ENCODE results near the gene SLC26A11. TPM values are rescaled to one million over a fixed set of nuclear protein-coding genes. Genes with fewer than 3 reads are reported as not detected.

The SLC26A11 gene
- total RNA-seq, 1 experiment from 2014 or later, result 17.7 TPM

DNA sequence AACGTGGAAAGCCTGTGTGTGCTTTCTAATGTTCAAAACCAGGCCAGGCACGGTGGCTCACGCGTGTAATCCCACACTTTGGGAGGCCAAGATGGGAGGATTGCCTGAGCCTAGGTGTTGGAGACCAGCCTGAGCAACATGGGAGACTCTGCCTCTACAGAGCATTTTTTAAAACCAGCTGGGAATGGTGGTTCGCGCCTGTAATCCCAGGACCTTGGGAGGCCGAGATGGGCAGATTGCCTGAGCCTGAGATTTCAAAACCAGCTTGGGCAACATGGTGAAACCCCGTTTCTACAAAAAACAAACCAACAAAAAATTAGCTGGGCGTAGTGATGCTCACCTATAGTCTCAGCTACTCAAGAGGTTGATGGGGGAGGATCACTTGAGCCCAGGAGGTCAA is 66.8 kb downstream of the SLC26A11 start:
- DNase-seq (ENCODE audit: low read depth, low spot score) (no peak), ATAC-seq (no peak)
- Histone ChIP-seq H3K27ac (ENCODE audit: low read depth, low read length) (no peak overlapping the region), H3K79me2 (ENCODE audit: insufficient read depth, low read length) (no peaks in the 10 kb centered on the region), H4K20me1 (ENCODE audit: insufficient read depth) (peaks cover 4% of the 10 kb centered on the region; the same call in 1 of the 2 replicates), H3K9me2 (ENCODE audit: insufficient read depth) (no peaks in the 10 kb centered on the region), H3K9ac (ENCODE audit: low read length) (no peak overlapping the region), H3K36me3 (ENCODE audit: control insufficient read depth in 1 of 2, insufficient read depth in 2 of 2, low read length in 2 of 2) (peaks cover 8 to 16% of the 10 kb centered on the region in 2 experiments; a peak in 2 of 4 replicates), H3K4me3 (replicated peaks in 1 of 2; ENCODE audit: low read depth in 1 of 2, low read length in 2 of 2) (no peak overlapping the region), H3K4me1 (ENCODE audit: control insufficient read depth in 1 of 2, insufficient read depth in 2 of 2, low read length in 2 of 2) (no peaks in the 10 kb centered on the region), H3K4me2 (ENCODE audit: low read length) (no peak overlapping the region), H3K27me3 (ENCODE audit: insufficient read depth, low read length) (no peaks in the 10 kb centered on the region), H3K9me3 (ENCODE audit: control insufficient read depth in 1 of 2, insufficient read depth in 1 of 2, low read depth in 1 of 2, low read length in 2 of 2) (no peaks in the 10 kb centered on the region), H2AFZ (ENCODE audit: low read depth, low read length, poor library complexity, severe bottlenecking) (no peak overlapping the region)
- RAD21 ChIA-PET (ENCODE audit: low non-redundant PET in 1 of 2, low total read pairs in 2 of 2, uncharacterized antibody in 2 of 2, unreplicated experiment in 2 of 2), result no interaction called here
- CTCF ChIA-PET, result no interaction called here
- BruUV-seq (replicated peaks), result no TSS peak
- no peak for TF ChIP-seq POLR2A (IDR thresholded peaks at IDR 0.05; ENCODE audit: borderline replicate concordance, extremely low read depth, insufficient read depth, insufficient read length)
- TF ChIP-seq EZH2phosphoT487 (IDR thresholded peaks at IDR 0.05; ENCODE audit: borderline replicate concordance), result no peak
- TF ChIP-seq, protein P1, sequence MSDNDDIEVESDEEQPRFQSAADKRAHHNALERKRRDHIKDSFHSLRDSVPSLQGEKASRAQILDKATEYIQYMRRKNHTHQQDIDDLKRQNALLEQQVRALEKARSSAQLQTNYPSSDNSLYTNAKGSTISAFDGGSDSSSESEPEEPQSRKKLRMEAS (IDR thresholded peaks at IDR 0.05), result no peak
- no peak for TF ChIP-seq JUND (IDR thresholded peaks at IDR 0.05)
- TF ChIP-seq SP1 (IDR thresholded peaks at IDR 0.05; ENCODE audit: low read depth), result no peak
- no peak for TF ChIP-seq ZFX (IDR thresholded peaks at IDR 0.05)
- intact Hi-C loops (cut with micrococcal nuclease), result no loop called here
- POLR2A ChIA-PET, result no interaction called here

DNA sequence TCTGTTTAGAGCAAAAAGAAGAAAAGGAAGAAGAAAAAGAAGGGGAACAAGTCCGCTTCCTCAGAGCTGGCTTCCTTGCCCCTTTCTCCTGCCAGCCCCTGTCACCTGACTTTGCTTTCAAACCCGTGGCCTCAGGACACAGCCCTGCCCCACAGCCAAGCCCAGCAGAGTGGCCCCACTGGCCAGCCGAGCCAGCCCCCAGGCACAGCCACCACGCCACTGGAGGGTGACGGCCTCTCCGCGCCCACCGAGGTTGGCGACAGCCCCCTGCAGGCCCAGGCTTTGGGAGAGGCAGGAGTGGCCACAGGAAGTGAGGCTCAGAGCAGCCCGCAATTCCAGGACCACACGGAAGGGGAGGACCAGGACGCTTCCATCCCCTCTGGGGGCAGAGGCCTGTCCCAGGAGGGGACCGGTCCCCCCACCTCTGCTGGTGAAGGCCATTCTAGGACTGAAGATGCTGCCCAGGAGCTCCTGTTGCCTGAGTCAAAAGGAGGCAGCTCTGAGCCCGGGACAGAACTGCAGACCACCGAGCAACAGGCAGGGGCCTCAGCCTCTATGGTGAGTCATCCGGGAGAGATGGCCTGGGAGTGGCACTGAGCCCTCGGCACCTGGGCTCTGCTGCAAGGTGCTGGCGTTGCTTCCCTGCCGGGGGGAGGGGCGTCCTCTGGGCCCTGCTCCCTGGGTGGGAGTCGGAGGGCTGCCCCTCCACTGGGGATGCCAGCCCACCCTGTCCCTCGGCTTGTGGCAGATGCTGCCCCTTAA is 67.8 kb downstream of the SLC26A11 start:
- Histone ChIP-seq H3K79me2 (ENCODE audit: insufficient read depth, low read length) (no peaks in the 10 kb centered on the region), H3K36me3 (ENCODE audit: control insufficient read depth in 1 of 2, insufficient read depth in 2 of 2, low read length in 2 of 2) (peaks cover 8 to 16% of the 10 kb centered on the region in 2 experiments; a peak in 2 of 4 replicates), H3K4me3 (replicated peaks in 1 of 2; ENCODE audit: low read depth in 1 of 2, low read length in 2 of 2) (no peak overlapping the region), H3K4me2 (ENCODE audit: low read length) (no peak overlapping the region), H3K27me3 (ENCODE audit: insufficient read depth, low read length) (no peaks in the 10 kb centered on the region), H2AFZ (ENCODE audit: low read depth, low read length, poor library complexity, severe bottlenecking) (no peak overlapping the region), H4K20me1 (ENCODE audit: insufficient read depth) (peaks cover 4% of the 10 kb centered on the region; the same call in 1 of the 2 replicates), H3K9me3 (ENCODE audit: control insufficient read depth in 1 of 2, insufficient read depth in 1 of 2, low read depth in 1 of 2, low read length in 2 of 2) (no peaks in the 10 kb centered on the region), H3K4me1 (ENCODE audit: control insufficient read depth in 1 of 2, insufficient read depth in 2 of 2, low read length in 2 of 2) (no peaks in the 10 kb centered on the region), H3K27ac (ENCODE audit: low read depth, low read length) (no peak overlapping the region), H3K9me2 (ENCODE audit: insufficient read depth) (no peaks in the 10 kb centered on the region), H3K9ac (ENCODE audit: low read length) (no peak overlapping the region)
- TSS peak; percentile 38 for BruUV-seq (replicated peaks)
- DNase-seq (ENCODE audit: low read depth, low spot score), result no peak
- intact Hi-C loops (cut with micrococcal nuclease), result no loop called here
- ChIA-PET CTCF (no interaction called here), RAD21 (ENCODE audit: low non-redundant PET in 1 of 2, low total read pairs in 2 of 2, uncharacterized antibody in 2 of 2, unreplicated experiment in 2 of 2) (no interaction called here), POLR2A (no interaction called here)
- TF ChIP-seq, protein P2, sequence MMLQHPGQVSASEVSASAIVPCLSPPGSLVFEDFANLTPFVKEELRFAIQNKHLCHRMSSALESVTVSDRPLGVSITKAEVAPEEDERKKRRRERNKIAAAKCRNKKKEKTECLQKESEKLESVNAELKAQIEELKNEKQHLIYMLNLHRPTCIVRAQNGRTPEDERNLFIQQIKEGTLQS (IDR thresholded peaks at IDR 0.05), result no peak
- TF ChIP-seq, protein P1 (IDR thresholded peaks at IDR 0.05), result no peak
- TF ChIP-seq REST (IDR thresholded peaks at IDR 0.05; ENCODE audit: low read depth) (no peak), CTCF (IDR thresholded peaks at IDR 0.05 in 2 of 3, conservative IDR thresholded peaks at IDR 0.05 in 1 of 3; ENCODE audit: borderline replicate concordance in 1 of 3, insufficient read depth in 1 of 3, low read depth in 2 of 3, low read length in 2 of 3) (no peak), POLR2A (IDR thresholded peaks at IDR 0.05; ENCODE audit: borderline replicate concordance, extremely low read depth, insufficient read depth, insufficient read length) (no peak), SP1 (IDR thresholded peaks at IDR 0.05; ENCODE audit: low read depth) (no peak), JUND (IDR thresholded peaks at IDR 0.05) (no peak), EZH2phosphoT487 (IDR thresholded peaks at IDR 0.05; ENCODE audit: borderline replicate concordance) (no peak), POLR2AphosphoS5 (IDR thresholded peaks at IDR 0.05; ENCODE audit: low read depth, low read length) (no peak), ZFX (IDR thresholded peaks at IDR 0.05) (no peak)
- ATAC-seq, result no peak

All from HCT116 (cell line).